Activated T-cell treated with anti-CD3 and anti-CD28 coated beads for 48 hours (primary cell): ENCODE measurements around the gene OR2K2.
"Not testable (repeated sequence)": the region's sequence is repeated elsewhere in the genome, so short reads cannot be mapped to it uniquely, and the experiment has no call there.

Experiments
- DNase-seq: peaks from one replicate; pipeline ENCODE4 v3.0.0-alpha.2; 2020; ENCODE audit warnings: low read depth

Gene OR2K2, protein sequence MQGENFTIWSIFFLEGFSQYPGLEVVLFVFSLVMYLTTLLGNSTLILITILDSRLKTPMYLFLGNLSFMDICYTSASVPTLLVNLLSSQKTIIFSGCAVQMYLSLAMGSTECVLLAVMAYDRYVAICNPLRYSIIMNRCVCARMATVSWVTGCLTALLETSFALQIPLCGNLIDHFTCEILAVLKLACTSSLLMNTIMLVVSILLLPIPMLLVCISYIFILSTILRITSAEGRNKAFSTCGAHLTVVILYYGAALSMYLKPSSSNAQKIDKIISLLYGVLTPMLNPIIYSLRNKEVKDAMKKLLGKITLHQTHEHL

DNA sequence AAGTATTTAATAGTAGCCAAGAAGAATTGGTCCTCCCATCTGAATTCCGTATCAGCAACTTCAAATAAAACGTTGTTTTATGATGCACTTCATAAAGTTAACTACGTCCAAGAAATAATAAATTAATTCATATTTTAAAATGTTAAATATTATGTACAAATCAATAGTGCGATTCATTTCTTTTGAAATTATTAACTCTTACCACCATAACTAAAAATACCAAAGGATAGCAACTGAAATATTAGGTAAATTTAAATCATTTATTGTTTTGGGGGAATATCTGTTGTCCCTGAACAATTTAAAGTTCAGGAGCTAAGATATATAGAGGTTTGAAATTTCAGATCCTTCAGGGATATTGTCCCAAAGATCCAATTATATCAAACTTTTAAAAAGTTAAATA, at the start of gene OR2K2:
TSS of gene OR2K2 (minus strand) at position 101 of the 400 bp plus-strand sequence. CDS start 1,791 bp downstream, outside the sequence.
- DNase-seq, result no peak

DNA sequence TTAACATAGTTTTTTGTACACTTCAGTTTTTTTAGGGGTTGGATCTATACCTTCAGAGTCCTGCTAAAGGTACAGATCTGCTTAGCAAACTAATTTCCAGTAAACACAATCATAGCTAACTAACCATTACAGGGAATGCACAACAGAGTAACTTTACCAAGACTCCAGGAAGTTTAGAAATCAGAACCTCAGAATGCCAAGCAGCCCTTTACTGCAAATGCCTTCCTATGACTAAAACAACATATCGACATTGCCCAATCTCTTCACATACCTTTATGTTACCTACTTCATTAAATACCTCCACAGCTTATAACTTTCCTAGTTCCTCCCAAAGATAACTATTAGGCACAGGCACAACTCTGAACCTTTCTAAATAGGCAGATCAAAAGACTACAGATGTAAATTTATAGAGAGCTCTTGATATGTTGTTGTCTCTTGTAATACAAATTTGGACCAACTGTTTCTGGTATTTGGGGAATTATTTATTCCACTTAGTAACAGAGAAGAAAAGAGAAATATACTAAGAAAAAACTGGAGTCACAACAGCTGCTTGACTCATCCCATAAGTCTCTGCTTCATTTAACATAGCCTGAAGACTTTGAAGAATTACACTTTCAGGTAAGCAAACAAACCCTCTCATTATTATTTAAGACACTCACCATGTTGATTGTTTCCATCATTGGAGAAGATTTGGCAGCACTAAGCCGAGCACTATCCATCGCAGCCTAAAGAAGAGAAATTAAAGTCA, 46.0 kb upstream of the OR2K2 start:
- no peak for DNase-seq

DNA sequence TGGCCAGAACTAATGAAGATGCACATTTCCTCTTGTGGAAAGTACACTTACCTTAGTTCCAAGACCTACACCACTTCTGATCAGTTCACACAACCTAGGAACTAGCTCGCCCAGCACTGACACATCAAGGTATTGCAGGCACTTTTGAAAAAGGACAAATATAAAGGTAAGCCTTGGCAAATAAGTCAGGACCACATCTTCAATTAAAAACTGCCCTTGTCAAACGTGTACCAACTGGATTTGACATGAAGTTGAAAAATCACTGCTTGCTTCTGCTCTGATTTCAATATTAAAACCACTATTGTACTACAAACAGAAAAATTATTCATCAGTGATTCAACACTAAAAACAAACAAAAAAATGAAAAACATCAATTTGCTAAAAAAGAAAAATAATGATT, 45.0 kb upstream of the OR2K2 start:
- no peak for DNase-seq

DNA sequence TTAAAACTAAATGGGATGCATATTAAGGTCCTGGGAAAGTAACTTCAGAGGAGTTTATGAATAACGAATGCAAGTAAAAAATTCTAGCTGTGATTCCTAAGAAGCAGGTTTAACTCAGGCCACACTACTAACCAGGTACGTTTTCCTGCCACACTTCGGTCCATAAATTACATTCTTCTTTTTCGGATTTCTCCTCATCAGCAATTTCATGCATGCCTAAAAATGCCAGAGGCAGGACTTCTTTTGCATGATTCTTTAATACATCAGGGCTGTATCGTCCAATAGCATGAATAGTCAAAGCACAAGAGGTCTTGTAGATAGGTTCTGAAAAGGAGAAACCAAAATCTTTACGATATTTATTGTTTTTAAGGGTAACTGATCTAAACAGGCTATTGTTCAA, 42.3 kb upstream of the OR2K2 start:
- DNase-seq, result no peak

DNA sequence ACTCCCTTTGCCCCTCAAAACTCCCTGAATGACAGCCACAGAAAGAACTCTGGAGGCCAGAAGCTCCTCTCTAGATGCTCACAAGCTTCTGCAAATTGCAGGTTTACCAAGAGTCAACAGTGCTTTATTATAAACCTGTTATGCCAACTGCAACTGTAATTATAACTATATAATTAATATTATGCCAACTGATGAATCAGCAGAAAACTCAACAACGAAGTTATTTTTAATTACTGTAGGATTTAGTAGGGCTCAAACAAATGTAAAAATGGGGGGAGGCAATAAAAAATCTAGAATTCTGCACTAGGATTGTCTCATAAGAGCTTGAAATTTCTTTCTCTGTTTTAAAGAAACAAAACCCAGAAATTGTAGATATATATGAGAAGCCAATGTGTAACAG, 37.0 kb upstream of the OR2K2 start:
- no peak for DNase-seq

DNA sequence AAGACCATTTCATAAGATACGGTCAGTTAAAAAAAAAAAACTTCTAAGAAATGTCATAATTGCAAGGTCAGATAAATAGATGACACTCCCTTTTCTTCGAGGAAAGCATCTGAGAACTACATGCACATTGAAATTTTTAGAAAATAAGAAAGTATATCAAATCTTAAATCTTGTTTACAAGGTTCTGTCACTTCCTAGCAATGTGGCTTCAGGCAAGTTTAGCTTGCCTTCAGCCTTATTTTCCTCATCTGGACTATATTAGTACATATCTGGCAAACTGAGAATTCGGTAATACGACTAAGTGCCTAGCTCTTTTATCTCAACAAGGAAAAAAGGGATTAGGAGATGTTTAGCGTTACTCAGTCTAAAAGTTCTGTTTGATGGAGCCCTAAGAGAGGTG, 32.5 kb upstream of the OR2K2 start:
- no peak for DNase-seq

DNA sequence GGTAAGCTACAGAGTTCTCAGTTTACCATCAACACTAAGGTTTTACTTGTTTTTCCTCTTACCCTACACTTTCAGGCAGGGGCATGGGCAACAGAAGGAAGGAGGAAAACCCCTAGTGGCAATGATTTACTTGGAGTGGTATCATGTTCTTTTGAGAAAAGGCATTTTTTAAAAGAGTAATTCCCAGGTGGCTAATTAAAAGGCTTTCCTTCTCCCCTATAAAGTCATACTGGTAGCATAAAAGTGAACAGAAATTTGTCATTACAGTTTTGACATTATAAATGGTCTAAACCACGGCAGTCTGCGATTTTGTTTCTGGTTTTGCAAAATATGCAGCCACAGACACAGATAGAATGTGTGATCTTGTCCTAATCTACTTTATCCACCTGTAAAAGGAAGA, 30.9 kb upstream of the OR2K2 start:
- DNase-seq, result no peak

DNA sequence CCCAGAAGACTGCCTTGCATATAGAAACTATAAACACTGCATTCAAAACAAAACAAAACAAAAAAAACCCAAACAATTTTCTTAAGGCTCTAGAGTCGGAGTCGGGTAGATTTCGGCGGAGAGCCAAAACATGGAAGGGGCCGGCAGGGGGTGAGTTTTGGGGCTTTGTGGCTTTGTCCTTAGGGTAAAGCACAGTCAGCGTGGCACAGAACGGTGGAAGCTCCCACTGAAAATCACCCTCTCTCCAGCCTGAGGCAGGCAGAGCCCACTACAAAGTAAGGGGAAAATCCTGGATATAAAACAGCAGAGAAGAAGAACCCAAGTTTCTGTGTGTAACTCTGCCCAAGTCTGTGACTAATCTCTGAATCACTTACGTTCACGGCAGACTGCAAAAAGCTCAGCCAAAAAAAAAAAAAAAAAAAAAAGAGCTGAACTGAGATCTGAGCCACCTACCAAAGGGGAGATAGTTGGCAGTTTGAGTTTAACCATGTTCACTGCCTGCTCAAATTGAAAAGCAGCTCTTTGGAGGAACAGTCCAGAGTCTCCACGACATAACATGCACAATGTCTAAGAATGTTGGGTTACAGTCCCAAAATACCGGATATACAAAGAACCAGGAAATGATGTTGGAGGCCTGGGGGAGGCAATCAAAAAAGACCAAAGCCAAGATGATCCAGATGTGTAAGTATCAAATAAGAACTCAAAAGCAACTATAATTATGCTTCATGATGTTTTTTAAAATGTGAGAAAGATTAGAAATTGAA, 26.6 kb upstream of the OR2K2 start:
- DNase-seq, result no peak

DNA sequence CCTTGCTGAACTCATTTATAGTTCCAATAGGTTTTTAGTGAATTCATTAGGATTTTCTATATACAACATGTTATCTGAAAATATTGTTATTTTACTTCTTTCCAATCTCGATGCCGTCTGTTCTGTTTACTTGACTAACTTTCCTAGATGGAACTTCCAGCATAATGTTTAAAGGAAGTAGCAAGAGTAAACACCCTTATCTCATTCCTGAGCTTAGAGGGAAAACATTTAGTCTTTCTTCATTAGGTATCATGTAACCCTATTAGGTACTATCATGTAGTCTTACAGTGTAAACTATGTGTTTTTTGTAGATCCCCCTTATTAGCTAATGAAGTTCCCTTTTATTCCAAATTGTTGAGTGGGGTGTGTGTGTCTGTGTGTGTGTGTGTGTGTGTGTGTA, 22.5 kb upstream of the OR2K2 start:
- DNase-seq, result no peak

DNA sequence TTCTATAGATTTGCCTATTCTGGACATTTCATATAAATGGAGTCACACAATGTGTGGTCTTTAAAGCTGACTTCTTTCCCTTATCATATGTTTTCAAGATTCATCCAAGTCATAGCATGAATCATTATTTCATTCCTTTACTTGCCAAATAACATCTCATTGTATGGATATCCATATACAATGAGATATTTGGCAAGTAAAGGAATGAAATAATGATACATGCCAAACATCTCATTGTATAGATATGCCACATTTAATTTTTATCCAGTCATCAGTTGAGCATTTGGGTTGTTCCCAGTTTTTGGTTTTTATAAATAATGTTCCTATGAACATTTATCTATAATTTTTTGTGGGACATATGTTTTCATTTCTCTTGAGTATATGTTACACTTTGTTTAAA, 20.5 kb upstream of the OR2K2 start:
- no peak for DNase-seq

DNA sequence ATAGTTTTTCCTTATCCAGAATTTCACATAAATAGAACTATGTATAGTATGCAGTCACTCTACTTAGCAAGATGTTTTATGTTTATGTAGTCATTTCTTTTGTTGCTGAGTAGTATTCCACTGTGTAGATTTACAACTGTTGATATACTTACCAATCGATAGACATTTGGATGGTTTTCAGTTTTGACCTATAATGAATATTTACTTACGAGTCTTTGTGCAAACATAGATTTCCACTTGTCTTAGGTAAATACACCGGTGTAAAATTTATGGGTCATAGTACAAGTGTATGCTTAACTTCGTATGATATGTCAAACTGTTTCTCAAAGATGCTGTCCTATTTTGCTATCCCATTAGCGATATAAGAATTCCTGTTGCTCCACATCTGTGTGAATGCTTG, 19.7 kb upstream of the OR2K2 start:
- DNase-seq, result no peak

DNA sequence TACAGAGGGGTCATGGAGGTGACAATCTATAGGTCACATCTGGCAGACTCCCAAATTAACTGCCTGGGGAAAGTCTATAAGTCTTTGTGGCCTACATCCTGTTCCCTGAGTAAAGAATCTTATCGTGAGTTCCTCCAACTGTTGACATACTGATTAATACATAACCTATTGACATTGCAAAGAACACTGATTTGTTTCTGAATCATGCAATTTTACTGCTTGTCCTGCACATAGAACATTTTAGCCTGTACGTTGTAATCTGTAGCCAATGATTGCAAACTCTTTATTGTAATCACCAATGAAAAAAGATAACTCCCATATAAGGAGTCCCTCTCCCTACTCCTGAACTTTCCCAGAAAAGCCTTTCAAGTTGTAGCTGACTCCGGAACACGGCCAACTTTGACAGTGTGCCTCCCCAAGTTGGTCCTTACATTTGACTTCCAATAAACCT, 18.8 kb upstream of the OR2K2 start:
- no peak for DNase-seq

DNA sequence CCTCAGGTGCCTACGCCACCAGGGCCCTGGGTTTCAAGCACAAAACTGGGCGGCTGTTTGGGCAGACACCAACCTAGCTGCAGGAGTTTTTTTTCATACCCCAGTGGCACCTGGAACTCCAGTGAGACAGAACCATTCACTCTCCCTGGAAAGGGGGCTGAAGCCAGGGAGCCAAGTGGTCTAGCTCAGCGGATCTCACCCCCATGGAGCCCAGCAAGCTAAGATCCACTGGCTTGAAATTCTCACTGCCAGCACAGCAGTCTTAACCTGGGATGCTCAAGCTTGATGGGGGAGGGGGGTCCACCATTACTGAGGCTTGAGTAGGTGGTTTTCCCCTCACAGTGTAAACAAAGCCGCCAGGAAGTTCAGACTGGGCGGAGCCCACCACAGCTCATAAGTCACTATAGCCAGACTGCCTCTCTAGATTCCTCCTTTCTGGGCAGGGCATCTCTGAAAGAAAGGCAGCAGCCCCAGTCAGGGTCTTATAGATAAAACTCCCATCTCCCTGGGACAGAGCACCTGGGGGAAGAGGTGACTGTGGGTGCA, 4.4 kb upstream of the OR2K2 start:
- not testable (repeated sequence) for DNase-seq

DNA sequence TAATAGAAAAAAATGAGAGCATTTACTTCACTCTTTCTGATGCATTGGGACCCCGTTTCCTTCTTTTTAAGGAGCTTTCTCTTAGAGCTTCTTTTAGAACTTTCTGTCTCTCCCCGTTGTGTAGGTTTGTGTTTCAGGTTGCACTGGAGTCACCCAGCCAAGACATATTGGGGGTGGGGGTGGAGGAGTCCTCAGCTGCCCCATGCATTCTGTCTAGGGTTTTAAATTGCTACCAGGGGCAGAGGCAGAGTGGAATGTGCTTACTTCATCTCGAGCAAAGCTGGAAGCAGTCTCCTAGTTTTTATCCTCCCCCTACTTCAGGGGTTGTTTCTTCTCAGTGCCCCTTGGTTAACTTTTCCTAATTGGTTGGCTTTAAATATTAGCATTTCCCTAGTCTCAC, 9.4 kb downstream of the OR2K2 start:
- no peak for DNase-seq

DNA sequence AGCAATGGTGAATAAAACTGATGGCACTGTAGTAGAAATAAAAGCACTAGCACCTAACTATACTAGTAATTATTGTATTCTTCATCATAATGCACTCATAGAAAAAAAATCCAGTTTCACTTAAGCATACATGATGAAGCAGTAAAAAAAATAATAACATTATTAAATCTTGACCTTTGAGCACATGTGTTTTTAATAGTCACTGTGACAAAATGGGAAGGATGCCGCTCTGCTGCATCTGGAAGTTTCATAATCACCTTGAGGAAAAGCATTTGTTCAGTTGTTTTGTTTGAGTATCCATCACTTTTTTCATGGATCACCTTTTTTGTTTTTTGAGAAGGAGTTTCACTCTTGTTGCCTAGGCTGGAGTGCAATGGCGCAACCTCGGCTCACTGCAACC, 13.2 kb downstream of the OR2K2 start:
- DNase-seq, result no peak

DNA sequence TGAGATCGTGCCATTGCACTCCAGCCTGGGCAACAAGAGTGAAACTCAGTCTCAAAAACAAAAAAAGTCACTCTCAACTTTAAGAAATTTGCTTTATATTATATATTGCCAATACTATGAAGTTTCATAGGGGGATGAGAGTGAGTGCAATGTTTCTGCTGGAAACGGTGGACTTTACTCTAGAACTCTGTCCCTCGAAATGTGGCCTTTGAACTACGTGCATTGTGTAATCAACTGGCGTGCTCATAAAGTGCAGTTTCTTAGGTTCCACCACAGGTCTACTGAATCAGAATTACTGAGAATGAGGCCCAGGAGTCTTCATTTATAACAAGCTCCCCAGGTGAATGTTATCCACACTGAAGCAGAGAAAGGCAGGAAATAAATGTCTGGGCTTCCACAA, 24.1 kb downstream of the OR2K2 start:
- DNase-seq, result no peak

DNA sequence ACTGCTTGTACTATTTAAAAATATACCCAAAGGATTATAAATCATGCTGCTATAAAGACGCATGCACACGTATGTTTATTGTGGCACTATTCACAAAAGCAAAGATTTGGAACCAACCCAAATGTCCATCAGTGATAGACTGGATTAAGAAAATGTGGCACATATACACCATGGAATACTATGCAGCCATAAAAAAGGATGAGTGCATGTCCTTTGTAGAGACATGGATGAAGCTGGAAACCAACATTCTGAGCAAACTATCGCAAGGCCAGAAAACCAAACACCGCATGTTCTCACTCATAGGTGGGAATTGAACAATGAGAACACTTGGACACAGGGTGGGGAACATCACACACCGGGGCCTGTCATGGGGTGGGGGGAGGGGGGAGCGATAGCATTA, 26.0 kb downstream of the OR2K2 start:
- not testable (repeated sequence) for DNase-seq

DNA sequence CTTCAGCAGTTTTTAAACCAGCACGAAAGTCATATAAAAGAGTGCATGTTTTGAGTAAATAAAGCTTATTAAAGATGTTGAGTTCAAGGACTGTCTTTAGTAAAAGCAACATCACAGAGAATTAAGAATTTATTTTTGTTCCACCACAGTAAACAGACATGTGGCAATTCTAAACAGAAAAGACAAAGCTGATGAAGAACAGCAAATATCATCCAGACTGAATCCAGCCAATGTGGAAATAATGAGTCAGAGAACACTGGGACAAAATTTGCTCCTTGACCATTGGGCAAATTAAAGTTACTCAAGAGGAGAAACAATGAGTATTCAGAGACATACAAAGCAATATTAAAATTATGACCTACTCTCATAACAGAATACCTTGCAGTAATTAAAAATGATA, 28.8 kb downstream of the OR2K2 start:
- DNase-seq, result no peak

DNA sequence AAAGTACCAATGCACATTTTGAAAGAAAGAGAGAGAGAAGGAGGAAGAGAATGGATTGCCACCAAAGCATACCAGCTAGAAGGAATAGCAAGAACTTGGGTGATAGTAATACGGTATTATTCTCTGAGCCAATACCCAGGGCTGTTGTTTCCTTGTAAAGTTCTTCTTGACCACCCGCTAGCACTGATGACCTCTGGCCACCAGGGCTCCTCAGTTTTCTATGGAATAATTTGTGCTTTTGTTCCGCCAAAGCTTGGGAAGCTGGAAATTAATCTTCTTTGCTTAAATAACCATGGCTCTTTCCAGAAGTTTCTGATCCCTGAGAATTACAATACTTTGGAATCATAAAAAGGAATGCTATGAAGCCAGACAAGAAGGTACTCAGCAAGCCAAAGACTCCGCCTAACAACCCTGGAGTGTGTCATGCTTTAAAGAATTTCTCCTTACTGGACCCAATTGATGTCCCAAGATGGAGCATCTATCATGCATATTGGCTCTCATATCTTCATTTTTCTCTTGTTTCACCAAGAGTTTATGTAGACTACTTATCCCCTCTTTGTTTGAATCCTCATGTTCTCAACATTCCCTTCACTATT, 29.8 kb downstream of the OR2K2 start:
- DNase-seq, result no peak

DNA sequence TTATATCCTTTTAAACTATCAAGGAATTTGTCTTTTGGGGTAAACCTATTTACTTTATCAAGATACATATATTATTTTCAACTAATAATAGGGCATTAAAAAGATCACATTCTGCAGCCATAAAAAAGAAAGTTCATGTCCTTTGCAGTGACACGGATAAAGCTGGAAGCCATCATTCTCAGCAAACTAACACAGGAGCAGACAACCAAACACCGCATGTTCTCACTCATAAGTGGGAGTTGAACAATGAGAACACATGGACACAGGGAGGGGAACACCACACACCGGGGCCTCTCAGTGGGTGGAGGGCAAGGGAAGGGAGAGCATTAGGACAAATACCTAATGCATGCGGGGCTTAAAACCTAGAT, 30.4 kb downstream of the OR2K2 start:
- DNase-seq, result not testable (repeated sequence)

DNA sequence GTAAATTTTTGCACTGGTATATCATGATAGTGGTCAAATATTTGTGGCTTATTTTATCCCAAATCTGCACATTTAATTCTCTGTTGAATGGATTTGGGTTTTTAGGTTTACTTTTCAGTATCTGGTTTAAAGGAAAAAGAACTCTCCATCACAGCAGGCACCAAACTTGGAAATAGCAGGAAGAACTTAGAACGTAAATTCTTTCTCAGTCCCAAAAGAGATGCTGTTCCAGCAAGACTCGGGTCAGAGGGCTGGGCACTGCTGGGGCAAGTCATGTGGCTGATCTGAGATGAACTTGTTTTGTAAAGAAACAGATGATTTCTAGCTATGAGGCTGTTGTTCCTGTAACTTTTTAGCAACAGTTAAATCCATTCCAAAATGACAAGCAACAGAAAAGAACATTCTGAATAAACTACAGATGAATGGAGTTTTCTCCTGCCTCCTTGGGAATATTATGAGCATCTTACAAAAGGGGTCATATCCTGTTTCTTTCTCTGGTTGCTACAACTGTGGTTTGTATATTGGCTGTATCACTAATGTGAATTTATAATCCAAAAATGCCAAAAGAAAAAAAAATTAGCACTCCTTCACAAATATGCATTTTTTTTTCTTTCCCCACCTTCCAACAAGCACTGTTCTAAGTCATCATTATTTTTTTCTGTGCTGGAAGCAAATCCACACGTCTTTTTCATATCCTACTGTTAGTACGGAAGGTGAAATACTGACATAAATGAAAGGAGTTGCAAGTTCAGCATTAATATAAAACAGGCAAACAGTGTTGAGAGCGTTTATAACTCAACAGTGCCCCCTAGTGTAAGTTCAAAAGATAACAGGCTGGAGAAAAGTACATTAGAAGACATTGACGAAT, 31.1 kb downstream of the OR2K2 start:
- DNase-seq, result no peak
